HuH-7.5 (cell line): ENCODE results near the gene CNTNAP4.

ENCODE experiments used
- DNase-seq: peaks from one replicate; pipeline ENCODE4 v3.0.0; 2011; ENCODE audit warnings: low spot score

The CNTNAP4 gene

DNA sequence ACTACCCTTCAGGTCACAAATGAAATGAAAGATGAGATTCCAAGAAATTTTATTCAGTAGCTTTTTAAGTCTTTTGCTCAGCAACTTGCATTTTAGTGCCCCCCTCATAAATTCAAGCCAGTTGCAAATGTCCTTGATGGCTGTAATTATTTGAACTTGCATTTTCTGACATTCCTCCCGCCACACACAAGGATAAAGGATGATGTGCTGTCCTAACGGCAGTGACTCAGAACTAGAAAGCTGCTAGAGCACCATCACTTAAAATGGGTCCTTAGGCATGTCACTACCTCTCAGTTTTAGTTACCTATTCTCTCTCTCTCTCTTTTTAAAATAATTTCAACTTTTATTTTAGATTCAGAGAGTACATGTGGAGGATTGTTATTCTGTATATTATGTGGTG is 306.7 kb downstream of the CNTNAP4 start:
- DNase-seq = no peak

GRCh38 chr16:76598498-76598897 is 321.3 kb downstream of the CNTNAP4 start:
- no peak for DNase-seq

DNA sequence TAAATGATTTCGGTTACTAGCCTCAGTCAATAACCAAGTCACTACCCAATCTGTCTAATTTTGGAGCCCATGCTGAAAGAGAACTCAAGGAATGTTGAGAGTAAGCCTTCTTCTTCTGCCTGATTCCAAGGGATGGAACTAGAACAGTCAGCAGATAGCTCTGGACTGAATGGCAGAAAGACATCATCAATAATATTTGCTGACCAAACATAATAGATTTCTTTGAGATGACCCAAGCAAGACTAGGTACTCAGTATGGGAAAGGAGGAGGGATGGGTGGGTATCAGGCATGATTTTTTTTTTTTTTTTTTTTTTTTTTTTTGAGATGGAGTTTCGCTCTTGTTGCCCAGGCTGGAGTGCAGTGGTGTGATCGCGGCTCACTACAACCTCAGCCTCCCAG is 330.1 kb downstream of the CNTNAP4 start:
- no peak for DNase-seq
